NCI-H1092 (cell line): Measurements from ENCODE around the gene CRYL1.

Source experiments
- DNase-seq: peaks from one replicate; lab custom pipeline; 2025; lab: John Stamatoyannopoulos, UW

The CRYL1 gene

DNA sequence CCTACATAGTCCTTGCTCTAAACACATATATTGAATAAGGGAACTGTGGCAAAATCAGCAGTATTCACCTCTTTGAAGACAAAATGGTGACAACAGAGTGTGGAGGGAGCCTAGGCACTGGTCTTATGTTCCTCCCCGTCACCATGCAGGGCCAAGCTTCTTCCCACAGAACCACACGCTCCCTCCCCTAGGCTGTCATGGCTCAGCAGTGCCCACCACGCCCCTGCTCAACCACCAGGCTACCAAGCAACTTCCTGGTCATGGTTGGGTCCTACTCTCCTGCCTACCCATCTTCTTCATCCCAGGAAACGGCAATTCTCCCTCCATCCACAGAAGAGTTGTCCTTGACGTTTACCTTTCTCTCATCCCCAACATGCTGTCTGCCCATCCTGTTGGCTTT is 126.1 kb downstream of the CRYL1 start:
- DNase-seq, result no peak

DNA sequence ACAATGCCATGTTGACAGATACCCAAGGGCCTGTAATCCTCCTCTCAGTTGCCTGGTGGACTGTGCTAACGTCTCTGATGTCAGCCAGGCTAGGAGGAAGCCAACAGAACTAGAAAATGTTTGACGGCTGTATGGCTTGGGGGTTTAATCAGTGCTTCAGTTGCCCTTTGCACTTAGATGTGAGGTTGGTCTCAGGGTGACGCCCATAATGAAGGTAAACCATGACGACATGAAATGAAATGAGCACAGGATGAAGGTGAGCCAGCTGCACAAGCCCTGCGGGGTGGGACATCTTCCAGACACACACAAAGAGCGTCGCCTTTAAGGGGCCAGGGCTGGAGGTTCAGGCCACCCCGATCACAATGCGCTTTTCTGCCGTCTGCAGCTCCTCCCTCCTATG is 127.2 kb downstream of the CRYL1 start:
- no peak for DNase-seq

DNA sequence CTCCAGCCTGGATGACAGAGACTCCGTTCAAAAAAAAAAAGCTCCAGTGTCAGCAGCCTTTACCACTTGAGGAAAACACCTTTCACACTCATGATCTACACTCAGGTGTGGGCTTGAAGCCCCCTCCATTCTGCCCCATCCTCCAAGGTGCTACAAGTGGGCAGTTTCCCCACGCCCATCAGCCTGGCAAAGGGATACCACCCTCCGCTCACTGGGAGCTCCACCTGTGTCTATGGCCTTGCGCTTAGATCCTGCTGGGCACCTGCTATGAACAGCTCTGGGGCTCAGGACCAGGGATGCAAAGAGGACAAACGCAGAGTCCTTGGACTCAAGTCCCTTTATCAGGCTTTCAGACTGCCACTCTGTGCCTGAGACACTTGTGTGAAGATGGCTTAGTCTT is 127.8 kb downstream of the CRYL1 start:
- DNase-seq, result no peak

DNA sequence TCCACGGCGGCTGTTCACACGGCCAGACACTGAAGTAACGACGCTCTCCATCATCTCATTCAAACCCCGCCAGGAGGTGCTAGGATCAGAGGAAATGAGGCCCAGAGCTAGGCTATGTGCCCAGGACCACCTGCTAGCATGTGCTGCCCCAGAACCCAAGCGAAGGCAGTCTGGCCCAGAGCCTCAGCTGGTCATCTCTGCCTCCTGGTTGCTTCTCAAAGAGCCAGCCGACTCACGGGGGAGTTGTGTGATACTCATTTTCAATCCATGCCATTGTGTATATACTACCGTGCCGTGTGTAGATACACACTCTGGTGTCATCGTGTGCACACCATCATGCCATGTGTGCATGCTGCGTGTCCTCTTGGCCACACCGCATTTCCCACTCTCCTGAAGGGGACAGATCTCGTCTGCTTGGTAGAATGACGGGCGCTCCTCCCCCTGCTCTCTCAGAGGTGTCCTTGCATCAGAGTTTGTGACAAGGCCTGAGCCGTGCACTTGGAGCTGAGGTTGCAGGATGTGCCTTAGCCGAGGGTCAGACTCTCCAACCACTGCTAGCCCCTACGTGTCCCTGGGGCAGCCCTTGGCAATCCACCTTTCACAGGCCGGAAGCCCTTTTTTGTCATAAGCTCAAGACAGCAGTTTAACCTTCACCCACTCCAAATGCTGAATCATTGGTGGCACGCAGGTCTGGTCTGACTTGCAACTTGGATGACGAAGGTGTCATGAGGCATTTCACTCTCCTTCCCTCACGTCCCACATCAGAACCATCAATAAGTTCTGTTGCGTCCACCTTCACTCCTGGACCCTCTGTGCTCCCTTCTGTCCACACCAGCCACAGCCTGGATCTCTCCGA is 130.4 kb downstream of the CRYL1 start:
- DNase-seq, result no peak

DNA sequence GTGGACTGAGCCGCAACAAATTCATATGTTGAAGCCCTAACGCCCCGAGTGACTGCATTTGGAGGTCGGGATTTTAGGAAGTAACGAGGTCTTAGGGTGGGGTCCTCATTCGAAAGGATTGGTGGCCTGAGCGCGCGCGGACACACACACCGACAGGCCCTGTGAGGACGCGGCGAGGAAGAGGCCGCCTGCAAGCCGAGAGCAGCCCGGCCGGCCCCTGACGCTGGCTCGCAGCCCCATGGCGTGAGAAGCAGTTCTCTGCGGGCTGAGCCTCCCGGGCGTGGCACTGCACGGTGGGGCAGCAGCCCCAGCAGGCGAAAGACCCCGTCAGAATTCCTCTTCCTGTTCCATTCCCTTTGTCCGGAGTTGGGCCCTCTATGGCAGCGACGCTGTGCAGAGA is 131.2 kb downstream of the CRYL1 start:
- DNase-seq, result no peak

DNA sequence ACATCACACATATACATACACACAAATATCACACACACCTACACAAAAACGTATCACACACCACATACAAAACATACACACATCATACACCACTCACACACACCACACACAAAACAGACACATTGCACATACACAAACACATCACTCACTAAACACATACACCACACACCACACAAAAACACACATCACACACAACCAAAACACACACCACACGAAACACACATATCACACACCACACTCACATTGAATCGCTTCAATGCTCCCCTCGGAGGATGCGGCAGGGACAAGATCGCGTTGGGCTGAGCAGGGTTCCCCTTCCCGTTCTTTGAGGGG is 131.5 kb downstream of the CRYL1 start:
- DNase-seq, result no peak

DNA sequence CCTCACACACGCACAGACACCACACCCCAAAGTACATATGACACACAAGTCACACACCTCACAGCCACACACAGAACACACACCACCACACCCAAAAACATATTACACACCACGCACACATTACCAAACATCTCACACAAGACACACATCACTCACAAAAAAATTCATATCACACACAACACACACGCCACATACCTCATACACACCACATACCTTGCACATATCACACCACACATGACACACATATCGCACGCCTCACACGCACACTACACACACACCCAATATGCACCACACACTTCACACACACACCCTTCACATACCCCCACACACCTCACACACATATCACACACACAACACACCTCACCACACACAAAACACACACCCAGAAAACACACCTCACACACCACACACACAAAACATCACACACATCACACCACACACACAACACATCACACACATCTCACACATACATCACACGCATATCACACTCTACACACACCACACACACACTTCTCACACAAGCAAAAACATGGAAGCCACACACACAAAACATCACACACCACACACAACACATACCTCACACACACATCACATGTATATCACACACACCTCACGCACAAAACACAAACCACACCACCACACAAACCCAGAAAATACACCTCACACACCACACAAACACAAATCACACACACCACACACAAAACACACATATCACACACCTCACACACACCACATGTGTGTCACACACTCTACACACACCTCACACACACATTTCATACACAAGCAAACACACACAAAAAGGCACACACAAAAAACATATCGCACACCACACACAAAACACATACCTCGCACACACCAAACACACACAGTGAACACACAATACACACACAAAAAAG is 132.1 kb downstream of the CRYL1 start:
- DNase-seq, result no peak

GRCh38 chr13:20392530-20392929 is 133.1 kb downstream of the CRYL1 start:
- DNase-seq, result no peak

GRCh38 chr13:20391597-20392452 is 133.8 kb downstream of the CRYL1 start:
- DNase-seq, result no peak

GRCh38 chr13:20390526-20391175 is 135.0 kb downstream of the CRYL1 start:
- no peak for DNase-seq

GRCh38 chr13:20389696-20390525 is 135.7 kb downstream of the CRYL1 start:
- DNase-seq, result no peak

DNA sequence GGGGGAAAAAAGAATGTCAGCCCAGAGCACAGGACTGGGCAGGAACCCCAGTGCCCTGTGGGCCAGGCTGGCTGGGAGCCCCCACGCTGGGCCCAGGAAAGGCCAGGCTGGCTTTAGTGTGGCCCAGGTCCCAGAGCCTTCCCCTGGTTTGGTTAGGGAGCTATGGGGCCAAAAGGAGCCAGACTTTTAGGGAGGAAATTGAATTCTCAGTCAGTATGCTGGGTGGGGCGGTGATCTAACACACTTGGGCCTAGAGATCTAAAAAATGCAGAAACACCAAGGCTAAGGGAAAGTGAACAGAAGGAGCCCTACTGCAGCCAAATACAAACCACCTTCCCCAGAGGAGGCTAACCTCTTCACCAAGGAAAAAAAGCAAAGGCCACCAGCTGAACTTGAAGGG is 137.5 kb downstream of the CRYL1 start:
- DNase-seq, result no peak

DNA sequence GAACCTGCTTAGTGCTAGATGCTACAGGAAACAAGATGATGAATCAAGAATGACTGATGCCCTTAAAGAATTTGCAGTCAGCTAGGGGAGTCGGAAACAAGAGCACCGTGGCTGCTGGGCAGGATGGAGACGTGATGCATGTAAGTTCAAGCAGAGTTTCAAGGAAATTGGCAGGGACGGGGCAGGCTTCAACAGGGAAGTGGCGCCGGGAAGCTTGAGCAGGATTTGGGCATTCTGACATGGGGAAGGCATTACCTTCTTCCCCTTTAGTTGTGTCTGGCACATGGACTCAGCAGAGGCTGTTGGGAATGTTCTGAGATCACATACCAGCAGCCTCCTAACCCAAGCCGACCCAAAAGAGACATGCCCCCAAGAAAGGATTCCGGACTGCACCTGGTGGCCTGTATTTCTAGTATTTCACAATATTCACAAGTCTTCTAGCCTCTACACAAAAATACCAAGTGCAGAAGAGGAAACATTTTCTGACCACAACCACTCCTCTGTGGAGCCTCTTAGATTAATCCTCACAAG is 138.2 kb downstream of the CRYL1 start:
- no peak for DNase-seq

DNA sequence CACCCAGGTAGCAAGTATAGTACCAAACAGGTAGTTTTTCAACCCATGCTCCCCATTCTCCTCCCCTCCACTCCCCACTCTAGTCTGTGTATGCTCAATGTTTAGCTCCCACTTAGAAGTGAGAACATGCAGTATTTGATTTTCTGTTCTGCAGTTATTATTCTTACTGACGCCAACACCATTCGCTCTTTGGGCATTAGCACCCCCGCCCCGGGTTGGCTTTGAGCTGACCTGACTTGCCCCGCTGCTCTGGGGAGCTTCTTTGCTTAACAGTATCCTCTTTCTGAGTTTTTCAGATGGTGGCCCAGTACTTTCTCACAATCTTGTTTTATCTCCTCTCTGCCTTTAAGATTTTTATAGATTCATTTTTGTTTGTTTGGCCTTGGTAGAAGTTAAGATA is 138.7 kb downstream of the CRYL1 start:
- DNase-seq, result no peak

GRCh38 chr13:20383058-20383457 is 142.6 kb downstream of the CRYL1 start:
- peak; percentile 45 for DNase-seq

GRCh38 chr13:20381401-20381800 is 144.3 kb downstream of the CRYL1 start:
- no peak for DNase-seq

- DNase-seq, result no peak
These were observed 146.9 kb downstream of the CRYL1 start for GRCh38 chr13:20378721-20379120.

GRCh38 chr13:20377720-20378119 is 147.9 kb downstream of the CRYL1 start:
- no peak for DNase-seq

DNA sequence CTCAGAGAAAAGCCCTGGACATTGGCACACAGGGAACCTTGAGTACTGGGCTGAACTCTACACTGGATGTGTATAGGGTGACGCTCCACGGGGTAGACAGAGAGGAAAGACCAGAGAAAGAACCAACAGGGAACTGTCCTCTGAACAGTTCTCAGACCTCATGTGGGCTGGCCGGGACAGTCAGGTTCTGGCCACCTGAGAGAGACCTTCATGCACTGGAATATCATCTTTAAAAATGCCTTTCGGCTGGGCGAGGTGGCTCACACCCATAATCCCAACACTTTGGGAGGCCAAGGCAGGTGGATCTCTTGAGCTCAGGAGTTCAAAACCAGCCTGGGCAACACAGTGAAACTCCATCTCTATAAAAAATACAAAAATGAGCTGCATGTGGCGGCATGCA is 149.8 kb downstream of the CRYL1 start:
- DNase-seq, result no peak

- DNase-seq, result no peak
These were observed 151.8 kb downstream of the CRYL1 start for GRCh38 chr13:20373861-20374260.

DNA sequence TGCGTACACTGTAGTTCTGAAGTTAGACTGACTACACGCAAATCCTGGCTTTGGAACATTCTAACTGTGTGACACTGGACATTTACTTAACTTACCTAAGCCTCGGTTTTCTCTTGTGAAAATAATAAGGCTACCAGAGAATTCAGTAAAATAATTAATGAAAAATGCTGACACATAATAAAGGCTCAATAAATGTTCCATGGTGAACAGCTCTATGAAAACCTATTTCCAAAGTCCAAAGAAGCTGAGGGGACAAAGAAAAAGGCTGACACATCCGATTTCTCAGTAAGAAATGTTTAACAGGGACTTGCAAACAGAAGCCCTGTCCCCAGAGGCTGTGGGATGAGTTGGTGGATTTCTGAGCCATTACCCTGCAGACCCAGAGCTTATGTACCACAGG is 153.8 kb downstream of the CRYL1 start:
- DNase-seq, result no peak
